OCI-LY1 (cell line): ENCODE results near the gene RPL13.

ENCODE experiments used
- CTCF ChIP-seq: fragments of 200-600 bp; sonication (generic), shearing (Covaris generic); IDR thresholded peaks from 2 replicates; pipeline ENCODE4 v1.5.1; 2017; ENCODE audit warnings: mild to moderate bottlenecking, antibody characterized with exemption, low read length, moderate library complexity, mixed read lengths
- EZH2 ChIP-seq: fragments of 200-600 bp; sonication (generic), shearing (Covaris generic); IDR thresholded peaks from 2 replicates; pipeline ENCODE4 v1.8.0; 2017; ENCODE audit warnings: borderline replicate concordance, mixed run types, mild to moderate bottlenecking, antibody characterized with exemption, low read length, moderate library complexity, mixed read lengths

GRCh38 chr16:89544113-89544512 lies 16.4 kb upstream of the RPL13 start:
- TF ChIP-seq CTCF = no peak
- no peak for TF ChIP-seq EZH2
